ENCODE data around the gene GTPBP2.
A peak's percentile ranks its signal among the peaks of the same experiment; 100 is the strongest.
"Not testable (repeated sequence)": the region's sequence is repeated elsewhere in the genome, so short reads cannot be mapped to it uniquely, and the experiment has no call there.

GTPBP2 gene

DNA sequence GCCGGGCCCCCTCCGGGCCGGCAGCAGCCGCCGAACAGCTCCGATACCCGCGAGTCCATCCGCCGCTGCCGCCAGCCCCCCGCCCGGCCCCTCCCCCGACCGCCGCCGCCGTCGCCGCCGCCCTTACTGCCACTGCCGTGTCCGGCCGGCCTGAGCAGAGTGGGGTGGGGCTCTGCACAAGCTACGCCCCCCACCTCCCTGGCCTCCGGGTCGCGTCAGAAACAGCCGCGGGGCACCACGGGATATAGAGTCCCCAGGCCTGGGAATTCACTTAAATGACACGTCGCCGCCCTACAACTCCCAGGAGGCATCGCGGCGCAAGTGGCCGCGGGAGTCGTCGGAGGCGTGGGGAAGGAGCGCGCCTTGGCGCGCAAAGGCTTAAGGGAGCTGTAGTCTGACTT is at the start of gene GTPBP2:
Gene GTPBP2, minus strand, starts transcription at position 161 of the 401 bp plus-strand sequence. Its CDS starts 102 bp downstream, at position 59.
- peak; percentile 98 for DNase-seq (ENCODE audit: low spot score)

DNA sequence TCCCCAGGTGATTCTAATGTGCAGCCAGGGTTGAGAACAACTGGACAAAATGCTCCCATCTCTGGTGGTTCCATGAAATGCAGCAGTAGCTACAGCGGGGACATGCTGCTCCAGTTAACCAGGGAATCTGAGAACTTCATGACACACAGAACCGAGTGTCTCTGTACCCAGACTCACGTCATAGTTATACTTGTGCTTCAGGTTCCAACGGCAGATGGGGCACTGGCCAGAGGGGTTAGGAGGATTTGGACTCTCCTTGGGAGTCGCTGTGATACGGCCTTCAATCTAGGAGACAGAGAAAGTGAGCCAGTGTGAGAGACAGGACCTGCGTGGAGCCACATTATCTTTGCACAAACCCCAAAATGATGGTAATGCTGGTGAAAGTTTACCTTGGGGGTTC is 49.3 kb upstream of the GTPBP2 start:
- DNase-seq (ENCODE audit: low spot score), result no peak

DNA sequence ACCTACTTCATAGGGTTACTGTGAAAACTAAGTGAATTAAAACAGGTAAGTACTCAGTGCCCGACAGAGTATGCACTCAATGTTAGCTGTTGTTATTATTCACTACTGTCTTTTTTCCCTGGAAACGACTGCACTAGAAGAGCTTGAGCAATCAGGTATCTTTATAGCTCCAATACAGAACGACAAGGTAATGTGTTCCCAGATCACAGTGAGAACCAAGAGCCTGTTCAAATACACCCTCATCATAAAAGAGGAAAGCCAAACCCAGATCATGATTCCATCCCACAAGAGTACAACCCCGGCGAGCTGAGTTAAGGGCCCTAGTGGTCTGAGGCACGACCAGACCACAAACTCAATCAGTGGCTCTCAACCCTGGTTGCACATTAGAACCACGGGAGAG is 48.7 kb upstream of the GTPBP2 start:
- DNase-seq (ENCODE audit: low spot score), result no peak

GRCh38 chr6:43676962-43677606 is 48.0 kb upstream of the GTPBP2 start:
- no peak for DNase-seq (ENCODE audit: low spot score)

- no peak for DNase-seq (ENCODE audit: low spot score)
Measured at GRCh38 chr6:43674921-43675320, 45.9 kb upstream of the GTPBP2 start.

DNA sequence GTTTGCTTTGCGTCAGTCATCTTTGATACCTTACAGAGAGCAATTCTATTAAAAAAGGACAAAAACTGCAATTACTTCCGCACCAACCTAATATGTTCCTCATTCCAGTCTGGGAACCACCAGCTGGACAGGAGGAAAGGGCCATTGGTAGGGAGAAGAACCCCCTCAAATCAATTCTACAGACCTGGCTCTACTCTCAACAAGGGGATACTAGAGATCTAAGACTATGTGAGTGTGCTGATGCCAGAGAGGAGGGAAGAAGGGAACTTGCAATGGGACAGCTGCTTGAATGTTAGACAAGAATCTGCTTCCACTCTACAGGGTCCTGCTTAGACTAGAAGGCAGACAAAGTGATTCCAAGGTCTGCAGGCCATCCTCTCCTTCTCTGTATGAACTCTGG is 45.2 kb upstream of the GTPBP2 start:
- DNase-seq (ENCODE audit: low spot score), result no peak

DNA sequence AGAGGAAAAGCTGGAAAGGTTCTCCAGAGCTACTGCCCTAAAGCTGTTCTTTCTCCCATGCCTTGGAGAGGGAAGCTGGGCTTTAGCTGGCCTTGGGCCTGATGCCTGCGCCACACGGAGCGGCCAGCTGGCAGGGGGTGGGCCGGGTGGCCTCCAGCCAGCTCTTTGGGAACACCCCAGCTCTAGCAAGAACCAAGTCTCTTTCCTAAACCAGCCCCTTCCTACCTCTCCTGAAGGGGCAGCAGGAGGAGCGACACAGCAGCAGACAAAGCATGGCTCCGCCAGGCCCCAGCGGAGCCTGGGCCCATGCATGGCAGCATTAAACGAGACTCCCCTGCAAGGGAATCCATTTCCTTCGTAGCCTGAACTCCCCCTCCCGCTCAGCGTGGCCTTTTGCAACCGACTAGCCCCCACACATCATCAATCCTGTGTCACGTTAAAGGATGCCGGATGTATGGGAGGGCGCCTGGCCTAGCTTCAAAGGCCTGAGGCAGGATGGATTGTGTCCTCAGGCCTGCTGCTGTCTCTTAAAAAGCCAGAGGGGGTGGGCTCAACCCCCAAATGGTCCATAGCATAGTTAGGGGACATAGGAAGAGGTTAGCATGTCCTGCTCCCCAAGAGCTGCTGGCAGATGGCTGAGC is 44.5 kb upstream of the GTPBP2 start:
- DNase-seq (ENCODE audit: low spot score), result no peak

DNA sequence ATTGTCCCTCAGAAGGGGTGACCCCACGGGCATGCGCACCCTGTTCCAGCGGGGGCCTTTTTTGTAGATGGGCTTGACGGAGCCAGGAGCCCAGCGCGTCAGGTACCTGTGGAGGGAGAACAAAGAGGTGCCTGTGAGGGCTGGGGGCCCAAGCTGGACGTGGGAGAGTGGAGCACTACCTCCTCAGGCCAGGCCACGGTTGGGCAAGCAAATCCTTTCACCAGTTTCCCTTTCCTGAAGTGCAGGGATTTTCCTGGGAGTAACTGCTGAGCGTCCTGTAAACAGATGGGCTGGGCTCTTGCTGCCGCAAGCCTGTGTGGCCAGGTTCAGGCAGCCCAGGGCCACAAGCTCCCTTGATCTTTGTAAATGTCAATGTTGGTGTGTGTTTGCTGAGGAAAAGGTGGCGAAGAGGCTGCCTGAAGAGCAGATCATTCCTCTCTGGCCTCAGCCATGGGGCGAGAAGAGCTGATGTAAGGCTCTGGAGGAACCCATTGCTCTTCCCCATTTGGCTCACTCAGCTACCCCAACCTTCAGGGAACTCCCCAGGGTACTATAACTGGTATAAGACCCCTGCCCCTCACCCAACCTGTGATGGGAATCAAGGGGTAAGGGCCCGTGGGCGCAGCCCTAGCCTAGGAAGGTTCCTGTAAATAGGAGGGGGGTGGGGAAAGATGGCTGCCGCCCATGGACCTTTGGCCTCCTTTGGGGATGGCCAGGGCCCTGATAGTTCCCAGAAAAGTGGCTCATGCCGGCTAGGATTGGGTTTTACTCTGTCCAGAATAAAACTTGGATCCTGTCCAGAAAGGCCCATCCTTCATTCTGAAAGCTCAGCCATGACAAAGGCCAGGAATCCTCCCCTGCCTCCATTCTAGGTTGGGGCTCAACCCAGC is 43.0 kb upstream of the GTPBP2 start:
- DNase-seq (ENCODE audit: low spot score), result no peak

DNA sequence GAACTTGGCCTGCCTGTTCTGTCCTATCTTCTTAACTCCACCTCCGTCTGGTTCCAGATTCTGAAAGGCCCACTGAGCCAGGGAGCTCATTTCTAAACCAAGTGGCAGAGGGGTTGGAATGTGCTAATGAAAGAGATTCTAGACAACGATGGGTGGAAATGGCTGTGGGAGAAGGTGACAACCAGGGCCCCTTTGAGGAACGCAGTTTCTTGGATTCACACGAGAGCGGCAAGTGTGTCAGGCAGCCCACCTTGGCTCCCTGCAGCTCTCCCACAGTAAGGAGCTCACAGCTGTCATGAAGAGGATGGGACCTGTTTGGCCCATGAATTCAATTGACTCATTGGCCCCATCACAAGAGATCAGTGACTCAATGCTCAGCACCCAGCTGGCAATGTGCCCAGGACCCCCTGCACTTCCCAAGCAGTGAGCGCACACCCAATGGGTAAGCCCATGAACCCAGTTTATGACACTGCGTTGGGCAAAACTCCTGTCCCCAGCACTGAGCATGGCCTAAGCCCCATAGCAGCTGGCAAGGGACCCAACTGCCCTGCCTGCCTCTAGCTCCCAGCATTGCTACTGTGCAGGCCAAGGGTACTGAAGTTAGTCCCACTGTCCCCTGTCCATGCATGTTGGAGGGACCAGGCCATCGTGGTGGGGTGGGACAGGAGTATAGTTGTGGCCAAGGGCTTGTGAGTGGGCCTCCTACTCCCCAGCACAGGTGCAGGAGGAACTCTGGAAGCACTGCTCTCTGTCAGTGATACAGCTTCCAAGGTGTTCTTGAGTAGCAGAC is 42.1 kb upstream of the GTPBP2 start:
- no peak for DNase-seq (ENCODE audit: low spot score)

- DNase-seq (ENCODE audit: low spot score), result no peak
Measured at GRCh38 chr6:43670623-43670986, 41.5 kb upstream of the GTPBP2 start.

DNA sequence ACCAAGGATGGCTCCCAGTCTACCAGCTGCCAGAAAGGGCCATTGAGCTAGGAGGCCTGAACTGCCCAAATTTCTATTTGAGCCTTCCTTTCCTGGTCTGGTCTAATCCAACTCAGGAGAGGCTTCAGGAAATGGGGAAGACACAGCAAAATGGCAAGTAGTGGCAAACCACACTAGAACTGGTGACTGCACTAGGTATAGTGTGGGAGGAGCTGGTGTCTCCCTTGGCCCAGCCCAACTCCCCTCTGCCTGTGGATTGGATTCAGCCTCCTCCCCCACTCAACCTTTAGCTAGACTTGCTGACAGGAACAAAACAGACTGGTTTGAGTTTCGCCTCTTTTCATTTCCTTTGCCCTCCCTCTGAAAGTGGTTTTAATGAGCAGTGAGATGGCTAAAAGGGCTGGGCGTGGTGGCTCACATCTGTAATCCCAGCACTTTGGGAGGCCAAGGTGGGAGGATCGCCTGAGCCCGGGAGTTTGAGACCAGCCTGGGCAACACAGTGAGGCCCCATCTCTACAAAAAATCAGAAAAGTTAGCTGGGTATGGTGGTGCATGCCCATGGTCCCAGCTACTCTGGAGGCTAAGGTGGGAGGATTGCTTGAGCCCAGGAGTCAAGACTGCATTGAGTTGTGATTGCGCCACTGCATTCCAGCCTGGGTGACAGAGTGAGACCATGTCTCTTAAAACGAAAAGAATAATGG is 41.0 kb upstream of the GTPBP2 start:
- DNase-seq (ENCODE audit: low spot score), result no peak

- DNase-seq (ENCODE audit: low spot score), result peak; percentile 80
Measured at GRCh38 chr6:43669050-43669921, 40.2 kb upstream of the GTPBP2 start.

- DNase-seq (ENCODE audit: low spot score), result no peak
Measured at GRCh38 chr6:43668151-43669028, 39.3 kb upstream of the GTPBP2 start.

DNA sequence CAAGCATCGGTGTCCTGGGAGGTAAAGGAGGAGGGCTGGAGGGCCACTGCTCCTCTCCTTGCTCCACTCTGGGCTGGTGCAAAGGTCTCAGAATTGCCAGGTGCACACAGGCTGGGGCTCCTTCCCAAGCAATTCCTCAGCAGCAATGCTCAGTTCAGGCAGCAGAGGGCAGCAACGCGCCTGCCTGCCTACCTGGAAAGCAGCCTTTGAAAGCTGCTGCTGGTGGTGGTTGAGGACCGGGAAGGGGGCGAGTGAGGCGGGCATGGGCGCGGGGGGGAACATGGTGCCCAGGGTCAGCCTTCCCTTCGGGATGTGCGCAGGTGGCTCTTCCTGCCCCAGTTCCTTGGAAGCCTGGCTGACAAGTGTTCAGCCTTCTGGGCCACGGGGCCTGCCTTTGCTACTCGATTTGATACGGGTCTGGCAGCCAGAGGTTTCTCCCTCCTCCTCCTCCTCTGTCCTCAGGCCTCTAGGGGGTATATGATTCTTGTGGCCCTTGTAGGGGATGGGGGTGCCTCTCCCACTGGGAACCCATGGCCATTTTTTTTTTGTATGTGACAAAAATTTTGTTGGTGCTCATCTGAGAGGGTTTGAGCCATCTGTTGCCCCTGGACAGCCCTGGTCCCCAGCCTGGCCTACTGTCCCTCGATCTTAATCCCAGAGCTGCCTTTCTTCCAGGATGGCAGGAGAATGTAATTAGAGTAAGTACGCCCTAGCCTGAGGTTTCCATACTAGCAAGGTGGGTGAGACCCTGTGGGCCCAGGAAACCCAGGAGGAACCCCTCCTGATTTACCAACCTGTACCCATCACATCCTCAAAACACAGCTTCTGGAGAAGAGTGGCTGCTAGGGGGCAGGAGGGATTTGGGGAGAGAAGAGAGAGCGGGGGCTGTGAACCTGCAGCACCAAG is 38.4 kb upstream of the GTPBP2 start:
- DNase-seq (ENCODE audit: low spot score), result peak; percentile 89

DNA sequence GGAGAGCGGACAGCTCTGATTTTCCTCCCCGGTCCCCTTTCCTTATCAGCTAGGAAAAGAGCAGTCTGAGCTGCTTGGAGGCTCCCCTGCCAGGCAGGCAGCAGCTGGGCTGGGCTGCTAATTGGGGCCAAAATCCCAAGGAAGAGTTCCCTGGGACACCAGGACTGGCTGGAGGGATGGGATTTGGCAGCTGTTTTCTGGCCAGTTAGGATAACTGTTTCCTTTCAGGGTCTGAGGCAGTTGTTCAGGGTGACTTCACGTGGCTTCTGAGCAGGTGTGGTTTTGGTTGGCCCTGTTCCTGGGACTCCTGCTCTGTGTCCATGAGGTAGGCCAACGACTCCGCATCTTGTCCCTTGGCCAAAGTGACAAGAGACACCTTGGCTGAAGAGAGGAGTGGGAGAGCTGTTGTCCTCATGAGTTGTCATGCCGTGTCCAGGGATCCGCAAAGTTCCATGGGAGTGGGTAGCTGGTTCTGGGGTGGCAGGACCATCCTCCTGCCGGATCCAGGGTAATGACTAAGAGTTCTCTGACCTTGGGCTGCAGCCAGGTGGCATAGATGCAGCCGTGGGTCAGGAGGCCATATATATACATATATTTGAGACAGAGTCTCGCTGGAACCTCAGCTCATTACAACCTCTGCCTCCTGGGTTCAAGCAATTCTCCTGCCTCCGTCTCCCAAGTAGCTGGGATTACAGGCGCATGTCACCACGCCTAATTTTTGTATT is 37.3 kb upstream of the GTPBP2 start:
- DNase-seq (ENCODE audit: low spot score), result no peak

DNA sequence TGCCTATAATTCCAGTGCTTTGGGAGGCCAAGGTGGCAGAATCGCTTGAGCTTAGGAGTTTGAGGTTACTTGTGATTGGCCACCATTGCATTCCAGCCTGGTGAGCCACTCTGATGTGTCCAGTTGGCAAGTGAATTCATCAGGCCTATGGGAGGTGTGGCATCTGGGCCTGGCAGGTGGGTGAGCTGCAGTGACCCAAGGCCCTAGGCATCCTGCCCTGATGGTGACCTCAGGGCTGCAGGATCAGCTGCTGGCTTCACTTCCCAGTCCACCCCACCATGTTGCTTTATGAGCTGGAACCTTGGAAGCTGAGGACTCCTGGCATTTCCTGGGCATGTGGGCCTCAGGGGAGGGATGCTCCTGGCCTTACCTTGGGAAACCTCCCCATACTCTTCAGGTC is 36.3 kb upstream of the GTPBP2 start:
- DNase-seq (ENCODE audit: low spot score), result no peak

DNA sequence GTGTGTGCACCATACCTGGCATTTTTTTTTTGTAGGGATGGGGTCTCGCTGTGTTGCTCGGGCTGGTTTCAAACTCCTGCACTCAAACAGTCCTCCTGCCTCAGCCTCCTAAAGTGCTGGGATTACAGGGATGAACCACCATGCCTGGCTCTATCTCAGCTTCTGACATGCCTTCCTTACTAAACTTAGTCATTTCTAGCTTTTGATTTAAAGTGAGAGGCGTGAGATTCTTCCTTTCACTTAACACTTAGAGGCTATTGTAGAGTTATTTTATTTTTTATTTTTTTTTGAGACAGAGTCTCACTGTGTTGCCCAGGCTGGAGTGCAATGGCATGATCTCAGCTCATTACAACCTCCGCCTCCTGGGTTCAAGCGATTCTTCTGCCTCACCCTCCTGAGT is 33.9 kb upstream of the GTPBP2 start:
- DNase-seq (ENCODE audit: low spot score), result not testable (repeated sequence)

- no peak for DNase-seq (ENCODE audit: low spot score)
Measured at GRCh38 chr6:43658161-43658560, 29.1 kb upstream of the GTPBP2 start.

All from left forelimb (tissue), 1 donor.